HCT116 (cell line): ENCODE data around the gene ATP8A2.

Experiments used
- CEBPB ChIP-seq: IDR thresholded peaks from 2 replicates; pipeline ENCODE4 v1.6.1; 2012; ENCODE audit warnings: low read depth
- EGR1 ChIP-seq: IDR thresholded peaks from 2 replicates; pipeline ENCODE4 v1.6.1; 2012; ENCODE audit warnings: low read depth
- EZH2 ChIP-seq: fragments of 200-600 bp; sonication (generic); IDR thresholded peaks from 2 replicates; pipeline ENCODE4 v1.6.1; 2017; ENCODE audit warnings: antibody characterized with exemption, mixed run types
- EZH2phosphoT487 ChIP-seq: fragments of 200-600 bp; IDR thresholded peaks from 2 replicates; pipeline ENCODE4 v1.6.1; 2018; ENCODE audit warnings: antibody characterized with exemption, borderline replicate concordance
- POLR2A ChIP-seq: IDR thresholded peaks from 2 replicates; pipeline ENCODE4 v1.7.0; 2011; ENCODE audit warnings: borderline replicate concordance; ENCODE audit not compliant: insufficient read depth, insufficient read length; ENCODE audit errors: extremely low read depth
- POLR2AphosphoS5 ChIP-seq: IDR thresholded peaks from 2 replicates; pipeline ENCODE4 v1.6.1; 2011; ENCODE audit warnings: mild to moderate bottlenecking, low read depth, low read length, moderate library complexity
- RAD21 ChIP-seq: IDR thresholded peaks from 2 replicates; pipeline ENCODE4 v1.6.1; 2012; ENCODE audit warnings: low read depth, mild to moderate bottlenecking
- SIN3A ChIP-seq: IDR thresholded peaks from 2 replicates; pipeline ENCODE4 v1.6.1; 2012; ENCODE audit warnings: low read depth
- TCF7L2 ChIP-seq: IDR thresholded peaks from 2 replicates; pipeline ENCODE4 v1.7.0; 2011; ENCODE audit warnings: borderline replicate concordance, inconsistent platforms; ENCODE audit not compliant: insufficient read depth, insufficient read length; ENCODE audit errors: extremely low read depth
- TF ChIP-seq, protein P1 (sequence below), 3 experiments: fragments of 200-600 bp in 1 of 3; sonication (generic) in 1 of 3; IDR thresholded peaks in 2 of 3; conservative IDR thresholded peaks in 1 of 3; 2 replicates each; pipeline ENCODE4 v1.5.1; 2012 to 2017; ENCODE audit warnings: low read depth in 2 of 3, low read length in 2 of 3, antibody characterized with exemption in 1 of 3, borderline replicate concordance in 1 of 3, control low read depth in 1 of 3, mild to moderate bottlenecking in 1 of 3, mixed read lengths in 1 of 3, mixed run types in 1 of 3, moderate library complexity in 1 of 3; ENCODE audit not compliant: insufficient read depth in 1 of 3
- TF ChIP-seq, protein P2 (sequence below): IDR thresholded peaks from 2 replicates; pipeline ENCODE4 v1.6.1; 2012
- TF ChIP-seq, protein P3 (sequence below): IDR thresholded peaks from 2 replicates; pipeline ENCODE4 v1.6.1; 2012; ENCODE audit warnings: low read depth

DNA sequence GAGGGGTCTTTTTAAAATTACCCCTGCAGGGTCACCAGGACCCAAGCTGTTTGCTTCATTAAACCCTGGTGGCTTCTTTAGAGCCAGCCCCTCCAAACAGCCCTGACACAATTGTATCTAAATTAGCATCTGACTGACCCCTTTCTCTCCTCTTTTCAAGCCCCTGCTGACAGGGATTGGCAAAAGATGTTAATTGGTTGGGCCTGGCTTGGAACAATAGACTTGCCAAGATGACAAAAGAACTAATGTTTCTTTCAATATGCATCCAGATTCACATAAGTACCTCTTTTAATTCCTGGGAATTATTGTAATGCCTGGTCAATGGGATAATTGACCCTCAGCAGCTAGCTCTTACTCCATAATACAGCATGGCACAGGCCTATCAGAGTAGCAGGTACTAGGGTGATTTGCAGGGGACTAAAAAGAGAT is 539.2 kb downstream of the ATP8A2 start:
- TF ChIP-seq, protein P1, sequence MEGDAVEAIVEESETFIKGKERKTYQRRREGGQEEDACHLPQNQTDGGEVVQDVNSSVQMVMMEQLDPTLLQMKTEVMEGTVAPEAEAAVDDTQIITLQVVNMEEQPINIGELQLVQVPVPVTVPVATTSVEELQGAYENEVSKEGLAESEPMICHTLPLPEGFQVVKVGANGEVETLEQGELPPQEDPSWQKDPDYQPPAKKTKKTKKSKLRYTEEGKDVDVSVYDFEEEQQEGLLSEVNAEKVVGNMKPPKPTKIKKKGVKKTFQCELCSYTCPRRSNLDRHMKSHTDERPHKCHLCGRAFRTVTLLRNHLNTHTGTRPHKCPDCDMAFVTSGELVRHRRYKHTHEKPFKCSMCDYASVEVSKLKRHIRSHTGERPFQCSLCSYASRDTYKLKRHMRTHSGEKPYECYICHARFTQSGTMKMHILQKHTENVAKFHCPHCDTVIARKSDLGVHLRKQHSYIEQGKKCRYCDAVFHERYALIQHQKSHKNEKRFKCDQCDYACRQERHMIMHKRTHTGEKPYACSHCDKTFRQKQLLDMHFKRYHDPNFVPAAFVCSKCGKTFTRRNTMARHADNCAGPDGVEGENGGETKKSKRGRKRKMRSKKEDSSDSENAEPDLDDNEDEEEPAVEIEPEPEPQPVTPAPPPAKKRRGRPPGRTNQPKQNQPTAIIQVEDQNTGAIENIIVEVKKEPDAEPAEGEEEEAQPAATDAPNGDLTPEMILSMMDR (IDR thresholded peaks at IDR 0.05 in 2 of 3, conservative IDR thresholded peaks at IDR 0.05 in 1 of 3; ENCODE audit: borderline replicate concordance in 1 of 3, insufficient read depth in 1 of 3, low read depth in 2 of 3, low read length in 2 of 3), result no peak
- TF ChIP-seq POLR2A (no peak), POLR2AphosphoS5 (no peak), CEBPB (no peak), SIN3A (no peak), EZH2phosphoT487 (no peak), EZH2 (no peak), EGR1 (no peak), RAD21 (no peak), TCF7L2 (no peak)
- TF ChIP-seq, protein P2, sequence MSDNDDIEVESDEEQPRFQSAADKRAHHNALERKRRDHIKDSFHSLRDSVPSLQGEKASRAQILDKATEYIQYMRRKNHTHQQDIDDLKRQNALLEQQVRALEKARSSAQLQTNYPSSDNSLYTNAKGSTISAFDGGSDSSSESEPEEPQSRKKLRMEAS, result no peak
- TF ChIP-seq, protein P3, sequence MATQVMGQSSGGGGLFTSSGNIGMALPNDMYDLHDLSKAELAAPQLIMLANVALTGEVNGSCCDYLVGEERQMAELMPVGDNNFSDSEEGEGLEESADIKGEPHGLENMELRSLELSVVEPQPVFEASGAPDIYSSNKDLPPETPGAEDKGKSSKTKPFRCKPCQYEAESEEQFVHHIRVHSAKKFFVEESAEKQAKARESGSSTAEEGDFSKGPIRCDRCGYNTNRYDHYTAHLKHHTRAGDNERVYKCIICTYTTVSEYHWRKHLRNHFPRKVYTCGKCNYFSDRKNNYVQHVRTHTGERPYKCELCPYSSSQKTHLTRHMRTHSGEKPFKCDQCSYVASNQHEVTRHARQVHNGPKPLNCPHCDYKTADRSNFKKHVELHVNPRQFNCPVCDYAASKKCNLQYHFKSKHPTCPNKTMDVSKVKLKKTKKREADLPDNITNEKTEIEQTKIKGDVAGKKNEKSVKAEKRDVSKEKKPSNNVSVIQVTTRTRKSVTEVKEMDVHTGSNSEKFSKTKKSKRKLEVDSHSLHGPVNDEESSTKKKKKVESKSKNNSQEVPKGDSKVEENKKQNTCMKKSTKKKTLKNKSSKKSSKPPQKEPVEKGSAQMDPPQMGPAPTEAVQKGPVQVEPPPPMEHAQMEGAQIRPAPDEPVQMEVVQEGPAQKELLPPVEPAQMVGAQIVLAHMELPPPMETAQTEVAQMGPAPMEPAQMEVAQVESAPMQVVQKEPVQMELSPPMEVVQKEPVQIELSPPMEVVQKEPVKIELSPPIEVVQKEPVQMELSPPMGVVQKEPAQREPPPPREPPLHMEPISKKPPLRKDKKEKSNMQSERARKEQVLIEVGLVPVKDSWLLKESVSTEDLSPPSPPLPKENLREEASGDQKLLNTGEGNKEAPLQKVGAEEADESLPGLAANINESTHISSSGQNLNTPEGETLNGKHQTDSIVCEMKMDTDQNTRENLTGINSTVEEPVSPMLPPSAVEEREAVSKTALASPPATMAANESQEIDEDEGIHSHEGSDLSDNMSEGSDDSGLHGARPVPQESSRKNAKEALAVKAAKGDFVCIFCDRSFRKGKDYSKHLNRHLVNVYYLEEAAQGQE, result no peak
